ENCODE measurements around the gene RBM15.

DNA sequence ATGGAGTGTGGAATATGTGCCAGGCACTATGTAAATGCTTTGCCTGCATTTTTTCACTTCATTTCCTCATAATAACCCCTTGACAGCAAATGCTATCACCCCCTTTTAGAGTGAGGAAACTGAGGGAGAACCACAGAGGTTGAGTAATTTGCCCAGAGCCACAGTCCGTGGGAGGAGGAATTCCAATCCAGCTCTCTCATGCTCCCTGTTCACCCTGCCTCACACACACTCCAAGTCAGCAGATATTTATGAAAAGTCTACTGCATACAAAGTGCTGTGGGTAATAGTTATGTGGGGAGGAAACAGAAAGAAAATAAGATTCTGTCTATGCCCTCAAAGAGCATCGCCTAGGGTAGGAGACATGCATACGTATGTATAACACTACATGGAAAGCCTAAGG is 30.9 kb upstream of the RBM15 start:
- TF ChIP-seq TCF7L2 (IDR thresholded peaks at IDR 0.05; ENCODE audit: borderline replicate concordance, extremely low read depth, insufficient read depth, insufficient read length) = no peak
- no peak for TF ChIP-seq EZH2 (IDR thresholded peaks at IDR 0.05)
- no peak for TF ChIP-seq CTCF (IDR thresholded peaks at IDR 0.05 in 2 of 3, conservative IDR thresholded peaks at IDR 0.05 in 1 of 3; ENCODE audit: borderline replicate concordance in 1 of 3, insufficient read depth in 1 of 3, low read depth in 2 of 3, low read length in 2 of 3)
- TF ChIP-seq POLR2A (IDR thresholded peaks at IDR 0.05; ENCODE audit: borderline replicate concordance, extremely low read depth, insufficient read depth, insufficient read length) = no peak
- no peak for TF ChIP-seq SP1 (IDR thresholded peaks at IDR 0.05; ENCODE audit: low read depth)
- TF ChIP-seq, protein P1, sequence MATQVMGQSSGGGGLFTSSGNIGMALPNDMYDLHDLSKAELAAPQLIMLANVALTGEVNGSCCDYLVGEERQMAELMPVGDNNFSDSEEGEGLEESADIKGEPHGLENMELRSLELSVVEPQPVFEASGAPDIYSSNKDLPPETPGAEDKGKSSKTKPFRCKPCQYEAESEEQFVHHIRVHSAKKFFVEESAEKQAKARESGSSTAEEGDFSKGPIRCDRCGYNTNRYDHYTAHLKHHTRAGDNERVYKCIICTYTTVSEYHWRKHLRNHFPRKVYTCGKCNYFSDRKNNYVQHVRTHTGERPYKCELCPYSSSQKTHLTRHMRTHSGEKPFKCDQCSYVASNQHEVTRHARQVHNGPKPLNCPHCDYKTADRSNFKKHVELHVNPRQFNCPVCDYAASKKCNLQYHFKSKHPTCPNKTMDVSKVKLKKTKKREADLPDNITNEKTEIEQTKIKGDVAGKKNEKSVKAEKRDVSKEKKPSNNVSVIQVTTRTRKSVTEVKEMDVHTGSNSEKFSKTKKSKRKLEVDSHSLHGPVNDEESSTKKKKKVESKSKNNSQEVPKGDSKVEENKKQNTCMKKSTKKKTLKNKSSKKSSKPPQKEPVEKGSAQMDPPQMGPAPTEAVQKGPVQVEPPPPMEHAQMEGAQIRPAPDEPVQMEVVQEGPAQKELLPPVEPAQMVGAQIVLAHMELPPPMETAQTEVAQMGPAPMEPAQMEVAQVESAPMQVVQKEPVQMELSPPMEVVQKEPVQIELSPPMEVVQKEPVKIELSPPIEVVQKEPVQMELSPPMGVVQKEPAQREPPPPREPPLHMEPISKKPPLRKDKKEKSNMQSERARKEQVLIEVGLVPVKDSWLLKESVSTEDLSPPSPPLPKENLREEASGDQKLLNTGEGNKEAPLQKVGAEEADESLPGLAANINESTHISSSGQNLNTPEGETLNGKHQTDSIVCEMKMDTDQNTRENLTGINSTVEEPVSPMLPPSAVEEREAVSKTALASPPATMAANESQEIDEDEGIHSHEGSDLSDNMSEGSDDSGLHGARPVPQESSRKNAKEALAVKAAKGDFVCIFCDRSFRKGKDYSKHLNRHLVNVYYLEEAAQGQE (IDR thresholded peaks at IDR 0.05; ENCODE audit: low read depth) = no peak
- TF ChIP-seq EZH2phosphoT487 (IDR thresholded peaks at IDR 0.05; ENCODE audit: borderline replicate concordance) = no peak
- TF ChIP-seq JUND (IDR thresholded peaks at IDR 0.05) = no peak
- no peak for TF ChIP-seq ZNF274 (IDR thresholded peaks at IDR 0.05; ENCODE audit: low read depth, low read length)
- TF ChIP-seq EGR1 (IDR thresholded peaks at IDR 0.05; ENCODE audit: low read depth) = 0 out of 2 replicates have a peak, but pooled peaks have one; percentile 13
- no peak for TF ChIP-seq FOSL1 (IDR thresholded peaks at IDR 0.05; ENCODE audit: low read depth)
- TF ChIP-seq CEBPB (IDR thresholded peaks at IDR 0.05; ENCODE audit: low read depth) = no peak
